DMS114 treated with DMSO at 0.1 percent for 48 hours (cell line): ENCODE measurements around the gene SH2B2.
"Not testable (repeated sequence)": the region's sequence is repeated elsewhere in the genome, so short reads cannot be mapped to it uniquely, and the experiment has no call there.

ENCODE experiments used
- DNase-seq: peaks from one replicate; lab custom pipeline; 2025; ENCODE audit not compliant: unreplicated experiment; lab: John Stamatoyannopoulos, UW

The SH2B2 gene

GRCh38 chr7:102305414-102306268, 19.0 kb downstream of the SH2B2 start:
- DNase-seq = no peak

- DNase-seq = no peak
Measured at GRCh38 chr7:102306916-102307677, 20.4 kb downstream of the SH2B2 start.

GRCh38 chr7:102310414-102310815, 23.7 kb downstream of the SH2B2 start:
- DNase-seq = no peak

- no peak for DNase-seq
Measured at GRCh38 chr7:102312317-102312716, 25.6 kb downstream of the SH2B2 start.

DNA sequence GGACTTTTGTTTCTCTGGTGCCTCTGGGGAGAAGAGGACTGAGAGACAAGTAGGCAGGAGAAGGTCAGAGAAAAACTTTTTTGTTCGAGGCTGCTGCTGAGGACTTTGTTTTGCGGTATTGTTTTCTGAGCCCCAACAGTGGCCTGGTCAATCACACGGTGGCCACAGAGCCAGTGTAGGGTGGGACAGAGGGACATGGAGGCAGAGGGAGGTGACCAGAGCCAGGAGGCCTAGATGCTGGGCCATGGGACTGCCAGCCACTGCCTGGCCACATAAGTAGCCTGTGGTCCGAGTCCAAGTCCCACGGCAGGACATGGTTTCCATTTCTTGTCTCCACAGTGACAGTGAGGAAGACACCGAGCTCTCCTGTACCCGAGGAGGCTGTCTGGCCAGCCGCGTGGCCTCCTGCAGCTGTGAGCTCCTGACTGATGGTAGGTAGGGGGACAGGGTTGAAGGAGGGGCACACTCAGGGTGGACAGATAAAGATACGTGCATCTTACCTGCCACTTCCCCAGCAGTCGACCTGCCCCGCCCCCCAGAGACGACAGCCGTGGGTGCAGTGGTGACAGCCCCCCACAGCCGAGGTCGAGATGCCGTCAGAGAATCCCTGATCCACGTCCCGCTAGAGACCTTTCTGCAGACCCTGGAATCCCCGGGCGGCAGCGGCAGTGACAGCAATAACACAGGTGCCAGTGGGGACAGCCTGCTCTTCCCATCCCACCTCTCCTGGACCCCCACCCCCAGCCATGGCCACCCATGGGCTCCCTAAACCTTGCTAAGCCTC, 27.5 kb downstream of the SH2B2 start:
- no peak for DNase-seq

DNA sequence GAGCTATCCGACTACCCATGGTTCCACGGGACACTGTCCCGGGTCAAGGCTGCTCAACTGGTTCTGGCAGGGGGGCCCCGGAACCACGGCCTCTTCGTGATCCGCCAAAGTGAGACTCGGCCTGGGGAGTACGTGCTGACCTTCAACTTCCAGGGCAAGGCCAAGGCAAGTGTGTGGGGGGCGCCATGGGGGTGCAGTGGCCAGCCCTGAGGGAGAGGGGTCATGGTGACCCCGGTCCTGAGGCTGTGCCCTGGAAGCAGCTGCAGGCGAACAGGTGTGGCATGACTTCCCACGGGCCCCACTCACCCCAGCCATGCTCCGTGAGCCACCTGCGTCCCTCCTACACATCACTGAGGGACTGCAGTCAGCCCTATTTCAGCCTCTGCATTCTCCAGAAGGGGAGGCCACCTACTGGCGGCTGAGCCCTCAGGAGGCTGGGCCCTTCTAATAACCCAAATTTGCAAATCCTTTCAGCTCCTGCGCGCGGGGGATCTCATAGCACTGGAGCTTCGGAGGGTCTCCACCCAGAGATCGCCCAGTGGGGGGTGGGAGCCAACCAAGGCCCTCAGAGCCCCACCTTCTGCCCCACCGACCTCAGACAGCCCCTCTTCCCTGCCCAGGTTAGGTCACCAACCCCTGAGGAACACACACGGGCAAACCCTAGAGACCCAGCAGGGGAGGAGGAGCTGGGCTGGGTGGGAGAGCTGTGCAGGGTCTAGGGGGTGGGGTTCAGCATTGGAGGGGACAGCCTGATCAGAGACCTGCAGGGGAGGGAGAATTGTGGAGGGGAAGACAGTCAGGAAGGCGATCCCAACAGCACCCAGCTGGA, 30.8 kb downstream of the SH2B2 start:
- DNase-seq = no peak

- no peak for DNase-seq
Measured at GRCh38 chr7:102318482-102318971, 31.9 kb downstream of the SH2B2 start.

- DNase-seq = no peak
Measured at GRCh38 chr7:102319671-102320070, 33.0 kb downstream of the SH2B2 start.

- no peak for DNase-seq
Measured at GRCh38 chr7:102320181-102320580, 33.5 kb downstream of the SH2B2 start.

GRCh38 chr7:102320601-102321350, 34.1 kb downstream of the SH2B2 start:
- no peak for DNase-seq

GRCh38 chr7:102321351-102322201, 34.9 kb downstream of the SH2B2 start:
- DNase-seq = no peak

GRCh38 chr7:102322202-102322715, 35.6 kb downstream of the SH2B2 start:
- no peak for DNase-seq

GRCh38 chr7:102323914-102324195, 37.2 kb downstream of the SH2B2 start:
- no peak for DNase-seq

DNA sequence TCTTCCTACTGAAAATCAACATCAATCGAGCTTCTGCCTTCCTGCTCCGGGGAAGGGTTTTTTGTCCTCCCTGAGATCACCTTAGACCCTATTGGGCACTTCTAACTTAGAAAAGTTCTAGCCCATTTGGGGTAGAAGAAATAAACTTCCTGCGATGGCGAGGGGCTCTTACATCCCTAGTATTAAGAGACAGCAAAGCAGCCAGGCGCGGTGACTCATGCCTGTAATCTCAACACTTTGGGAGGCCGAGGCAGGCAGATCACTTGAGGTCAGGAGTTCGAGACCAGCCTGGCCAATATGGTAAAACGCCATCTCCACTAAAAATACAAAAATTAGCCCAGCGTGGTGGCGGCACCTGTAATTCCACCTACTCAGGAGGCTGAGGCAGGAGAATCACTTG, 38.4 kb downstream of the SH2B2 start:
- DNase-seq = not testable (repeated sequence)

DNA sequence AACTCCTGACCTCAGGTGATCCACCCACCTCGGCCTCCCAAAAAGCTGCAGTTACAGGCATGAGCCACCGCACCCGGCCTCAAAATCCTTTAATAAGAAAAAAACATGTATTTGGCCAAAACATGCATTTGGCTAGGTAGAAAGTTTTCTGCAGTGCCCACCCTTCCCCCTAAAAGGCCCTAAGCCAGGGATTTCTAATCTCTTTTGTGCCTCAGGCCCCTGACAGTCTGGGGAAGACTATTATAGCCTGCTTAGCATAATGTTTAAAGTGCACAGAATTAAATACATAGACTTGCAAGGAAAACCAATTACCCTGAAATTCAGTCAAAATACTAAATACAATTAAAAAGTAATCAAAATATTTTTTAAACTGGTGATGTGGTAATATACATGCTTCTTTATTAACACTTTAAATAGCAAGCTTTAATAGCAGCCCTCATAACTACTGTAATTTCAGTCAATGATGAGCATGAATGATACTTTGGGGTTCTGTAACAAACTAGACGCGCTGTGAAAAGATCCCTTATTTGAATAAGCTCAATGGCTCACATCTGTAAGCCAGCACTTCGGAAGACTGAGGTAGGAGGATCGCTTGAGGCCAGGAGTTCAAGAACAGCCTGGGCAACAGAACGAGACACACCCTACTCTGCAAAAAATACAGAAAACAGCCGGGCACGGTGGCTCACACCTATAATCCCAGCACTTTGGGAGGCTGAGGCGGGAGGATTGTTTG, 39.7 kb downstream of the SH2B2 start:
- DNase-seq = no peak

GRCh38 chr7:102327183-102327582, 40.5 kb downstream of the SH2B2 start:
- DNase-seq = not testable (repeated sequence)

DNA sequence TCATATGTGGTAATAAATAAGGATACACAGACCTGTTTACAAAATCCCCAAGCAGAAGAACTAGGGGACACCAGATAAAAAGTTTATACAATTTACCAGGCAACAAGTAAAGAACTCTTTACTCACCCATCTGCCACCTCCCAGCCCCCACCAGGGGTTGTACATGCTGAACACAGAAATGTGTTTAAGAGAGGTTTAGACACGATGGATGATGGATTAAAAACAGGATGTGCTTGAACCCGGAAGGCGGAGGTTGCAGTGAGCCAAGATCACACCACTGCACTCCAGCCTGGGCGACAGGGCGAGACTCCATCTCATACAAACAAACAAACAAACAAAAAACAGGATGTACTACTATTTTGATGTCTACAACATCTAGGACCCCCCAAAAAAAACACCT, 42.2 kb downstream of the SH2B2 start:
- DNase-seq = not testable (repeated sequence)

- not testable (repeated sequence) for DNase-seq
Measured at GRCh38 chr7:102329366-102329765, 42.7 kb downstream of the SH2B2 start.
